Hepatocyte (in vitro differentiated cells): ENCODE results near the gene APOL2. TPM values are rescaled to one million over a fixed set of nuclear protein-coding genes. Genes with fewer than 3 reads are reported as not detected.
A peak's percentile ranks its signal among the peaks of the same experiment; 100 is the strongest.

Experiments used
- DNase-seq: peaks from one replicate; pipeline ENCODE4 v3.0.0-alpha.2; 2016; ENCODE audit warnings: low spot score
- H2AFZ ChIP-seq: fragments of 200-600 bp; sonication (generic); 2 replicates; pipeline ENCODE4 v1.6.0; 2016; ENCODE audit warnings: antibody characterized with exemption, mild to moderate bottlenecking
- H3K27ac ChIP-seq: fragments of 200-600 bp; sonication (generic); 2 replicates; pipeline ENCODE4 v1.5.1; 2016; ENCODE audit warnings: mild to moderate bottlenecking
- H3K27me3 ChIP-seq: fragments of 200-600 bp; sonication (generic); 2 replicates; pipeline ENCODE4 v1.6.1; 2016
- H3K36me3 ChIP-seq: fragments of 200-600 bp; sonication (generic); replicated peaks from 2 replicates; pipeline ENCODE4 v1.5.1; 2016; ENCODE audit warnings: low read depth; ENCODE audit not compliant: insufficient read depth
- H3K4me1 ChIP-seq: fragments of 200-600 bp; sonication (generic); 2 replicates; pipeline ENCODE4 v1.5.1; 2016; ENCODE audit warnings: mild to moderate bottlenecking, moderate library complexity; ENCODE audit not compliant: insufficient read depth
- H3K4me2 ChIP-seq: fragments of 200-600 bp; sonication (generic); 2 replicates; pipeline ENCODE4 v1.6.0; 2016
- H3K4me3 ChIP-seq: fragments of 200-600 bp; sonication (generic); 2 replicates; pipeline ENCODE4 v1.5.1; 2016; ENCODE audit warnings: mild to moderate bottlenecking
- H3K79me2 ChIP-seq: fragments of 200-600 bp; sonication (generic); 2 replicates; pipeline ENCODE4 v1.6.0; 2017; ENCODE audit warnings: mild to moderate bottlenecking
- H3K9me2 ChIP-seq: fragments of 200-600 bp; sonication (generic); replicated peaks from 2 replicates; pipeline ENCODE4 v1.6.0; 2017; ENCODE audit warnings: mild to moderate bottlenecking; ENCODE audit not compliant: insufficient read depth
- H3K9me3 ChIP-seq: fragments of 200-600 bp; sonication (generic); 2 replicates; pipeline ENCODE4 v1.5.1; 2016; ENCODE audit warnings: low read depth, mild to moderate bottlenecking
- H4K20me1 ChIP-seq: fragments of 200-600 bp; sonication (generic); 2 replicates; pipeline ENCODE4 v1.6.0; 2016; ENCODE audit warnings: mild to moderate bottlenecking; ENCODE audit not compliant: insufficient read depth, poor library complexity, severe bottlenecking
- CTCF ChIP-seq: fragments of 200-600 bp; sonication (generic); IDR thresholded peaks from 2 replicates; pipeline ENCODE4 v1.5.1; 2016; ENCODE audit warnings: antibody characterized with exemption, mild to moderate bottlenecking; ENCODE audit not compliant: poor library complexity
- EZH2 ChIP-seq: fragments of 200-600 bp; sonication (generic); IDR thresholded peaks from 2 replicates; pipeline ENCODE4 v1.6.1; 2016; ENCODE audit warnings: antibody characterized with exemption, mild to moderate bottlenecking, borderline replicate concordance
- EZH2phosphoT487 ChIP-seq: fragments of 200-600 bp; sonication (generic); IDR thresholded peaks from one replicate; pipeline ENCODE4 v1.6.1; 2018; ENCODE audit warnings: antibody characterized with exemption, mild to moderate bottlenecking, low read depth, moderate library complexity; ENCODE audit not compliant: unreplicated experiment, severe bottlenecking
- WGBS: methylation state at CpG from one replicate; pipeline ENCODE4 v1.1.6; 2016; ENCODE audit warnings: low lambda C conversion rate; ENCODE audit errors: missing lambda C conversion rate; 5-methylcytosine and 5-hydroxymethylcytosine counted together
- polyA plus RNA-seq: library from polyadenylated mRNA; unstranded; fragments of >200 nt; fragmentation: Nextera tagmentation; extraction: Ambion mirVana; gene quantifications from 2 replicates; pipeline ENCODE4 v1.2.1, GENCODE V29; 2016
- total RNA-seq: library from RNA; depleted of rRNA; stranded (reverse); fragments of >200 nt; gene quantifications from 2 replicates; pipeline ENCODE4 v1.2.3, GENCODE V29; 2014

The APOL2 gene
- total and polyA plus RNA-seq, 2 experiments from 2014 or later: 19.5 to 34.8 TPM

GRCh38 chr22:36197065-36197440 lies 42.3 kb downstream of the APOL2 start:
- peak overlapping the region; percentile 62 for H3K4me2 ChIP-seq
- H4K20me1 ChIP-seq: no peaks in the 10 kb centered on the region
- H2AFZ ChIP-seq: peak overlapping the region; percentile 37
- H3K79me2 ChIP-seq: no peaks in the 10 kb centered on the region
- peak; percentile 95 for DNase-seq
- no peaks in the 10 kb centered on the region for H3K9me3 ChIP-seq
- peaks cover 30% of the 10 kb centered on the region for H3K4me1 ChIP-seq
- TF ChIP-seq CTCF (no peak), EZH2 (no peak), EZH2phosphoT487 (no peak)
- WGBS: 14% methylated on average over 5 of the region's 5 CpGs
- H3K36me3 ChIP-seq: no peaks in the 10 kb centered on the region
- peak overlapping the region; percentile 80 for H3K27ac ChIP-seq
- H3K9me2 ChIP-seq: no peaks in the 10 kb centered on the region
- no peak overlapping the region for H3K4me3 ChIP-seq
- no peaks in the 10 kb centered on the region for H3K27me3 ChIP-seq

- no peak overlapping the region for H2AFZ ChIP-seq
- peak overlapping the region; percentile 62 for H3K4me2 ChIP-seq
- peak overlapping the region; percentile 80 for H3K27ac ChIP-seq
- H3K9me3 ChIP-seq: no peaks in the 10 kb centered on the region
- peaks cover 24% of the 10 kb centered on the region for H3K4me1 ChIP-seq
- TF ChIP-seq EZH2 (no peak), CTCF (no peak), EZH2phosphoT487 (no peak)
- no peaks in the 10 kb centered on the region for H3K27me3 ChIP-seq
- no peaks in the 10 kb centered on the region for H4K20me1 ChIP-seq
- no peaks in the 10 kb centered on the region for H3K9me2 ChIP-seq
- H3K36me3 ChIP-seq: no peaks in the 10 kb centered on the region
- no peaks in the 10 kb centered on the region for H3K79me2 ChIP-seq
- DNase-seq: no peak
- no peak overlapping the region for H3K4me3 ChIP-seq
- WGBS: 37% methylated on average over 6 of the region's 6 CpGs
Observed at GRCh38 chr22:36196254-36197064, 42.9 kb downstream of the APOL2 start.

- H3K27ac ChIP-seq: no peak overlapping the region
- peaks cover 23% of the 10 kb centered on the region for H3K4me1 ChIP-seq
- H3K9me2 ChIP-seq: no peaks in the 10 kb centered on the region
- no peaks in the 10 kb centered on the region for H3K36me3 ChIP-seq
- no peaks in the 10 kb centered on the region for H3K27me3 ChIP-seq
- no peak overlapping the region for H3K4me3 ChIP-seq
- WGBS: 43% methylated on average over 5 of the region's 5 CpGs
- H4K20me1 ChIP-seq: no peaks in the 10 kb centered on the region
- TF ChIP-seq EZH2 (no peak), CTCF (peak; percentile 82)
- no peaks in the 10 kb centered on the region for H3K79me2 ChIP-seq
- H3K4me2 ChIP-seq: no peak overlapping the region
- no peak overlapping the region for H2AFZ ChIP-seq
- DNase-seq: peak; percentile 82
- H3K9me3 ChIP-seq: no peaks in the 10 kb centered on the region
Observed at GRCh38 chr22:36194971-36195370, 44.4 kb downstream of the APOL2 start.
